Activated gamma-delta T cell treated with anti-CD3 and anti-CD28 coated beads, Interleukin-2, amount 50 U/mL, for 16 hours (primary cell): ENCODE measurements around the gene IL16.
"Not testable (repeated sequence)": the region's sequence is repeated elsewhere in the genome, so short reads cannot be mapped to it uniquely, and the experiment has no call there.

Source experiments
- DNase-seq: peaks from one replicate; pipeline ENCODE4 v3.0.0-alpha.2; 2020; ENCODE audit warnings: low read depth

The IL16 gene

DNA sequence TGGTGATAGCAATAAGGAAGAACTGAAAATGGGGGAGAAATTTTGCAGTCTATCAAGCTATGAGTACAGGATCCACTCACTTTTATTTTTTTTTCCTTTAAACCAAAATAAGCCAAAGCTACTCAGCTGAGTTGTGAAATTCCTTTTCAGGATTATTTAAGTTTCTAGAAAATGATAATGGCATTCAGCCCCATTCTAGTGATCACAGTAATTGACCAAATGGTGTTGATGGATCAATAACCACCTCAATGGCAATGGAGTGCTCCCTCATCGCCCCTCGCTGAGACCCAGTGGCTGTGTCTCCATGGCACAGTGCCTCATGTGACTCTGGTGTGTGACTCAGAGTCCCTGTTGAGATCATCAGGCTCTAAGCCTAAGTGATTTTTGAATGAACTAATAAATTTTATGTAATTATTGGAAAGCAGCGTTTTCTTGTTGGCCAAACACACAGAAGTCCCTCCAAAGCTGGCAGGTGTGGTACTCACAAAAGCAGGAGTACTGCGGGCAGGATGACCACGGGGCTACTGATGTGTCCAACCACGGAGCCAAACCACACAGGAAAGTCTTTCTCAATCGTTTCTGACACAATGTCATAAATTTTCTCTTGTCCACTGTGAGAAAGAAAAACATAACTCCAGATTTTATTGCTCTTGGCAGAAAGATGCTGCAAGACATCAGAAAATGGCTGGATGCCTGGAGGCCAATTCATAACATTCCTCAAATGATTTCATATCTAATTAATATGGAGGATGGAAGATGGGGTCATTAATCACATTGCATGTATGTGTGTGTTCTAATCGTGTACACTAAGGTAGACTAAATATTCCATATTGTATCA, 141.7 kb downstream of the IL16 start:
- no peak for DNase-seq

DNA sequence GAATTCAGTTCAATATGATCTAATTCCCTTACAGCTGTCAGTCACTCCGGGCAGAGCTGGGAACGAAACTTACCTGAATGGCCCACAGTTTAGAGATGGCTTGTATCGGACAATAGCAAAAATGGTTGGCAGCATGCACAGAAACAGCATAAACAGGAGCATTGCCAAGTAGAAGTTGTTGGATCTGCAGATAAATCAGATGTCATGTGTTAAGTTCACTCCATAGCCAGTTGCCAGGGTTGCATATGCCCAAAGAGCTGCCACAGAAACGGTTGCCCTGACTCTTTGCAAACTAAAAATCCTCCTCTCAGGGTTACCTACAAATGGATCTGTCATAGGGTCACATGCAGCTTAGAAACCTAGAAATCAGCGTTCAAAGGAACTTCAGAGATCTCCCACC, 142.6 kb downstream of the IL16 start:
- no peak for DNase-seq

- no peak for DNase-seq
Measured at GRCh38 chr15:81339851-81340250, 143.2 kb downstream of the IL16 start.

DNA sequence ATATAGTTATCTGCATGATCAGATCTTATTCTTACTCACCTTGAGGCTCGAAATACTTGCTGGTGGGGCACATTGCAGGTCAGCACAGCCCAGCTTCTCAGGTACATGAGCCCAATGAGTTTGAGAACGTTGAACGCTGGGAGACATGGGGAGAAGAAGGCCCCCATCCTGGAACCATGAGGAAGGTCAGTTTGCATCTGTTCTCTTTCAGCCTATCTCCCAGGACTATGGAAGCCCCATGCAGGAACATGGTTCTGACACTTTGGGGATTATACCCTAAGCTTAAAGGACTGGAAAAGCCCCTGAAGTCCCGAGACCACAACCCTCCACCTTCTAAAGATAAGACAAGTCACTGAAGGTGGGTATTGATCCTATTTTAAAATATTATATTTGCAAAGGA, 144.7 kb downstream of the IL16 start:
- no peak for DNase-seq

GRCh38 chr15:81343371-81343770, 146.7 kb downstream of the IL16 start:
- no peak for DNase-seq

- DNase-seq: no peak
Measured at GRCh38 chr15:81346611-81347010, 149.9 kb downstream of the IL16 start.

DNA sequence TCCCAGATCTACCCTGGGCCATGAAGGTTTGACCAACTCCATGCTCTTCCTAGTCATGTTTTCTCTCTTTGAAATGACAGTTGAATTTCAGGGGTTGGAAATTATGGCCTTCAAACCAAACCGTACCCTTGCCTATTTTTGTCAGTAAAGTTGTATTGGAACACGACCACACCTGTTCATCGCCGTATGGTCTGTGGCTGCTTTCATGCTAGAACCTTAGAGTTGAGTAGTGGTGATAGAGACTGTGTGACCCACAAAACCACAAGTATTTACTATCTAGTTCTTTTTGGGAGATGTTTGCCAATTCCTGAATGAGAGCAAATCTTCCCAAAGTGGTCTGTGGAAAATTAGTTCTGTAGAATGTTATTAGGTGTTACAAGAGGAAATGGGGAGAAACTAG, 151.2 kb downstream of the IL16 start:
- no peak for DNase-seq

- DNase-seq: not testable (repeated sequence)
Measured at GRCh38 chr15:81348691-81349090, 152.0 kb downstream of the IL16 start.

GRCh38 chr15:81349271-81349670, 152.6 kb downstream of the IL16 start:
- no peak for DNase-seq

DNA sequence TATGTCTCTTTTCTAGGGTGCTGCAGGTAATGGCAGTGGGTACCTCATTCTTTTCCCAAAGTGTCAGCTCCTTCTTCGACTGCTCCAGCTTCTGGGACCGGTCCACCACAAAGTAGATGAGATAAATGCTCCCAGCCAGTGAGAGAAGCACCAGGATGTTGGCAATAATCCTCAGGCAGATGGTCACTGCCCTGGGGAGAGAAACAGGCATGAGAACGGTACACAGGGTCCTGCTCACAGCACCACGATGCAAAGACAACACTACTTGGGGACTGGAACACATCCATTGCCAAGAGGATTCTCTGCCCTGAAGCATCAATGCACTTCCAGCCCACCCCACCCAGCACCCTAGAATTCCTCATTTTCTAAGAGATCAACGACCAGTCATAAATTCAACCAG, 155.0 kb downstream of the IL16 start:
- DNase-seq: no peak

- no peak for DNase-seq
Measured at GRCh38 chr15:81356252-81356651, 159.6 kb downstream of the IL16 start.

DNA sequence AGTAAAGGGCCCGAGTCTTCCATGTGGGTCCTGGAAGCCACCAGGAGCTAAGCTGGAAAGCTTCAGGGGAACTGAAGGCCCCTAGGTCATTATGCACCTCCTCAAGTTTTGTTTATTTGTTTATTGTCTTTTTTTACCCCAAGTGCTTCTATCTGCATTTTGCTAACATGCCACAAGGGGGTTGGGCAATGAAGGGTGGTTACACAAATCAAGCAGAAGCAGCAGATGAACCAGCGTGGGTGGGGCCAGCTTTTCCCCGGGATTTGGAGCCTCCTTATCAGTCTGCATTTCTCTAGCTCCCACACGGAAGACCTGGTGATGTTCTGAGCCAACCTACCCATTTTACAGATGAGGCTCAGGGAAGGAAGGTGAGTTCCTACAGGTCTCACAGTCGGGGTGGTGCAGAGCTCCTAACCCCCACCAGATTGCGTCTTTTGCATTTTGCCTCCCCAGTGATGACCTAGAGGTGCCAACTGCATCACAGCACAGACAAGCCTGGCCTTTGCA, 160.6 kb downstream of the IL16 start:
- DNase-seq: no peak

GRCh38 chr15:81358248-81358647, 161.6 kb downstream of the IL16 start:
- no peak for DNase-seq

GRCh38 chr15:81360491-81360890, 163.8 kb downstream of the IL16 start:
- no peak for DNase-seq

- DNase-seq: no peak
Measured at GRCh38 chr15:81361891-81362290, 165.2 kb downstream of the IL16 start.

- no peak for DNase-seq
Measured at GRCh38 chr15:81362790-81363189, 166.1 kb downstream of the IL16 start.

- DNase-seq: no peak
Measured at GRCh38 chr15:81363276-81363675, 166.6 kb downstream of the IL16 start.
